H9 (cell line): ENCODE results near the gene CHD9. TPM values are rescaled to one million over a fixed set of nuclear protein-coding genes. Genes with fewer than 3 reads are reported as not detected.

Source experiments
- DNase-seq: peaks from one replicate; pipeline ENCODE4 v3.0.0-alpha.2; 2017
- H2AFZ ChIP-seq: one replicate; pipeline ENCODE4 v1.6.1; 2013; ENCODE audit warnings: mild to moderate bottlenecking, low read length, control low read depth, moderate library complexity
- H2AK5ac ChIP-seq: 2 replicates; pipeline ENCODE4 v1.6.1; 2013; ENCODE audit warnings: low read length, control low read depth, mixed read lengths; ENCODE audit not compliant: insufficient read length
- H2BK120ac ChIP-seq: one replicate; pipeline ENCODE4 v1.6.1; 2013; ENCODE audit warnings: low read depth, mild to moderate bottlenecking, low read length, control low read depth, inconsistent platforms; ENCODE audit not compliant: poor library complexity, severe bottlenecking
- H2BK12ac ChIP-seq: 2 replicates; pipeline ENCODE4 v1.6.1; 2013; ENCODE audit warnings: low read length, control low read depth, mixed read lengths, low read depth; ENCODE audit not compliant: insufficient read length
- H2BK15ac ChIP-seq: 2 replicates; pipeline ENCODE4 v1.6.1; 2013; ENCODE audit warnings: low read depth, low read length, control low read depth
- H2BK20ac ChIP-seq: one replicate; pipeline ENCODE4 v1.6.1; 2013; ENCODE audit warnings: low read depth, mild to moderate bottlenecking, low read length, control low read depth, inconsistent platforms; ENCODE audit not compliant: poor library complexity, severe bottlenecking
- H2BK5ac ChIP-seq: 2 replicates; pipeline ENCODE4 v1.6.1; 2013; ENCODE audit warnings: low read length, control low read depth, mixed read lengths; ENCODE audit not compliant: insufficient read length
- H3K14ac ChIP-seq: 2 replicates; pipeline ENCODE4 v1.6.1; 2013; ENCODE audit warnings: low read length, control low read depth; ENCODE audit not compliant: insufficient read depth
- H3K18ac ChIP-seq: 2 replicates; pipeline ENCODE4 v1.6.1; 2013; ENCODE audit warnings: low read depth, mild to moderate bottlenecking, mixed read lengths, low read length, control low read depth; ENCODE audit not compliant: insufficient read length
- H3K23ac ChIP-seq: 2 replicates; pipeline ENCODE4 v1.6.1; 2013; ENCODE audit warnings: low read length, control low read depth, mixed read lengths, low read depth; ENCODE audit not compliant: insufficient read length
- H3K23me2 ChIP-seq: 2 replicates; pipeline ENCODE4 v1.6.1; 2013; ENCODE audit warnings: low read depth, mild to moderate bottlenecking, mixed read lengths, low read length, control low read depth; ENCODE audit not compliant: insufficient read length, poor library complexity, severe bottlenecking
- H3K27ac ChIP-seq: 2 replicates; pipeline ENCODE4 v1.5.1; 2013; ENCODE audit warnings: low read length, control low read depth, mixed read lengths, low read depth; ENCODE audit not compliant: insufficient read length
- H3K27me3 ChIP-seq: 2 replicates; pipeline ENCODE4 v1.6.1; 2013; ENCODE audit warnings: low read length, control low read depth, inconsistent platforms; ENCODE audit not compliant: insufficient read depth
- H3K4ac ChIP-seq: 2 replicates; pipeline ENCODE4 v1.6.1; 2013; ENCODE audit warnings: low read depth, mild to moderate bottlenecking, control low read depth, inconsistent platforms, low read length, moderate library complexity
- H3K4me1 ChIP-seq: 2 replicates; pipeline ENCODE4 v1.6.1; 2013; ENCODE audit warnings: low read length, control low read depth, inconsistent platforms; ENCODE audit not compliant: insufficient read depth
- H3K4me2 ChIP-seq: 2 replicates; pipeline ENCODE4 v1.6.1; 2013; ENCODE audit warnings: low read length, control low read depth, mixed read lengths; ENCODE audit not compliant: insufficient read length, insufficient read depth
- H3K56ac ChIP-seq: 2 replicates; pipeline ENCODE4 v1.6.1; 2013; ENCODE audit warnings: low read depth, mild to moderate bottlenecking, mixed read lengths, low read length, control low read depth; ENCODE audit not compliant: insufficient read length
- H3K79me1 ChIP-seq: 2 replicates; pipeline ENCODE4 v1.6.1; 2013; ENCODE audit warnings: low read depth, mild to moderate bottlenecking, moderate library complexity, low read length, control low read depth, inconsistent platforms; ENCODE audit not compliant: insufficient read depth, poor library complexity, severe bottlenecking
- H3K79me2 ChIP-seq: 2 replicates; pipeline ENCODE4 v1.6.1; 2013; ENCODE audit warnings: low read length, control low read depth, inconsistent platforms; ENCODE audit not compliant: insufficient read depth
- H3K9ac ChIP-seq: 2 replicates; pipeline ENCODE4 v1.6.1; 2013; ENCODE audit warnings: low read length, control low read depth, mixed read lengths; ENCODE audit not compliant: insufficient read length; ENCODE audit errors: extremely low read depth
- H3K9me3 ChIP-seq: one replicate; pipeline ENCODE4 v1.6.1; 2013; ENCODE audit warnings: low read depth, low read length, inconsistent platforms; ENCODE audit not compliant: control insufficient read depth
- H3T11ph ChIP-seq: one replicate; pipeline ENCODE4 v1.6.1; 2013; ENCODE audit warnings: mild to moderate bottlenecking, low read length, control low read depth, inconsistent platforms
- H4K20me1 ChIP-seq: one replicate; pipeline ENCODE4 v1.6.1; 2013; ENCODE audit not compliant: control insufficient read depth, insufficient read length, insufficient read depth
- H4K5ac ChIP-seq: 2 replicates; pipeline ENCODE4 v1.6.1; 2013; ENCODE audit warnings: low read depth, mild to moderate bottlenecking, mixed read lengths, low read length, control low read depth; ENCODE audit not compliant: insufficient read length
- H4K8ac ChIP-seq: replicated peaks from 2 replicates; pipeline ENCODE4 v1.6.1; 2013; ENCODE audit warnings: low read length, control low read depth, mixed read lengths, low read depth; ENCODE audit not compliant: insufficient read length
- H4K91ac ChIP-seq: 2 replicates; pipeline ENCODE4 v1.6.1; 2013; ENCODE audit warnings: low read depth, mild to moderate bottlenecking, moderate library complexity, mixed read lengths, low read length, control low read depth; ENCODE audit not compliant: insufficient read length
- H3K27ac Mint-ChIP-seq, 3 experiments: 2 replicates in 2 of 3; 3 replicates in 1 of 3; pipeline ENCODE4 v1.8.0; 2020 to 2021; ENCODE audit warnings: mixed read lengths in 3 of 3, mild to moderate bottlenecking in 1 of 3, moderate library complexity in 1 of 3
- H3K27me3 Mint-ChIP-seq: 2 replicates; pipeline ENCODE4 v1.8.0; 2021; ENCODE audit warnings: low read depth, mild to moderate bottlenecking, moderate library complexity, mixed read lengths
- H3K36me3 Mint-ChIP-seq, 3 experiments: 2 replicates in 2 of 3; 3 replicates in 1 of 3; pipeline ENCODE4 v1.8.0; 2020 to 2021; ENCODE audit warnings: low read depth in 3 of 3, mixed read lengths in 3 of 3; ENCODE audit not compliant: insufficient read depth in 1 of 3
- H3K4me1 Mint-ChIP-seq, 2 experiments: 2 replicates each; pipeline ENCODE4 v1.8.0; 2020; ENCODE audit warnings: mixed read lengths in 2 of 2
- H3K4me3 Mint-ChIP-seq, 2 experiments: 2 replicates in 1 of 2; 3 replicates in 1 of 2; pipeline ENCODE4 v1.8.0; 2020 to 2021; ENCODE audit warnings: mild to moderate bottlenecking in 2 of 2, mixed read lengths in 2 of 2, moderate library complexity in 1 of 2
- H3K9me3 Mint-ChIP-seq, 2 experiments: 2 replicates in 1 of 2; 3 replicates in 1 of 2; pipeline ENCODE4 v1.8.0; 2020; ENCODE audit warnings: mild to moderate bottlenecking in 2 of 2, mixed read lengths in 2 of 2, moderate library complexity in 1 of 2
- CTCF ChIP-seq: fragments of 200-600 bp; sonication (generic); conservative IDR thresholded peaks from 3 replicates; pipeline ENCODE4 v1.8.0; 2021; ENCODE audit warnings: antibody characterized with exemption, mild to moderate bottlenecking
- WGBS: extraction: QIAGEN DNeasy Blood & Tissue Kit; methylation state at CpG from one replicate; pipeline ENCODE4 v1.1.7; 2013; ENCODE audit warnings: missing lambda C conversion rate, low lambda C conversion rate, mixed read lengths; ENCODE audit not compliant: insufficient read length; ENCODE audit errors: extremely low coverage; 5-methylcytosine and 5-hydroxymethylcytosine counted together
- total RNA-seq: library from RNA; stranded (reverse); gene quantifications from 2 replicates; pipeline ENCODE4 v1.2.1, GENCODE V29; 2021

CHD9 gene
- total RNA-seq, 1 experiment from 2014 or later, result 46.2 TPM

GRCh38 chr16:53121043-53121620, 66.3 kb downstream of the CHD9 start:
- Histone ChIP-seq H3K4me1 (no peaks in the 10 kb centered on the region), H2BK12ac (no peak overlapping the region), H2BK5ac (no peak overlapping the region), H4K5ac (no peak overlapping the region), H3K23me2 (no peaks in the 10 kb centered on the region), H3K14ac (no peak overlapping the region), H3K9me3 (no peaks in the 10 kb centered on the region), H3K56ac (no peak overlapping the region), H3K18ac (no peak overlapping the region), H4K91ac (no peak overlapping the region), H4K8ac (no peak overlapping the region), H2BK120ac (no peak overlapping the region), H3K79me2 (no peaks in the 10 kb centered on the region), H4K20me1 (no peaks in the 10 kb centered on the region), H2AK5ac (no peak overlapping the region), H3K27ac (no peak overlapping the region), H3K4me2 (no peak overlapping the region), H2AFZ (no peak overlapping the region), H3K9ac (no peak overlapping the region), H3K23ac (no peak overlapping the region), H2BK15ac (no peak overlapping the region), H3K27me3 (no peaks in the 10 kb centered on the region), H2BK20ac (no peak overlapping the region), H3T11ph (no peak overlapping the region), H3K4ac (no peak overlapping the region), H3K79me1 (no peaks in the 10 kb centered on the region)
- peaks cover 4 to 8% of the 10 kb centered on the region in 2 experiments; a peak in 4 of 5 replicates for H3K9me3 Mint-ChIP-seq
- no peaks in the 10 kb centered on the region for H3K27me3 Mint-ChIP-seq
- H3K36me3 Mint-ChIP-seq, result peaks cover 4 to 8% (median 7%) of the 10 kb centered on the region in 3 experiments; a peak in 6 of 7 replicates
- peak overlapping the region in 2 of 3 experiments; percentile 35 to 67; a peak in 3 of 7 replicates for H3K27ac Mint-ChIP-seq
- no peak for DNase-seq
- H3K4me1 Mint-ChIP-seq, result no peaks in the 10 kb centered on the region
- no peak for TF ChIP-seq CTCF
- WGBS, result no CpG with 5 or more reads among the region's 2 CpGs
- H3K4me3 Mint-ChIP-seq, result no peak overlapping the region
